ENCODE results near the gene STMND1. TPM values are rescaled to one million over a fixed set of nuclear protein-coding genes. Genes with fewer than 3 reads are reported as not detected.
A peak's percentile ranks its signal among the peaks of the same experiment; 100 is the strongest.
"Not testable (repeated sequence)": the region's sequence is repeated elsewhere in the genome, so short reads cannot be mapped to it uniquely, and the experiment has no call there.

STMND1 gene
- total RNA-seq, result not detected in 2 replicates

- no peak for DNase-seq (ENCODE audit: extremely low read depth, low read depth, low spot score)
These were observed at the start of gene STMND1 for GRCh38 chr6:17101422-17102257. Gene STMND1, plus strand, starts transcription at chr6:17102050. Its CDS starts 208 bp downstream, at chr6:17102258.

- no peak for DNase-seq (ENCODE audit: extremely low read depth, low read depth, low spot score)
These were observed 47.2 kb upstream of the STMND1 start for GRCh38 chr6:17054647-17055046.

- DNase-seq (ENCODE audit: extremely low read depth, low read depth, low spot score), result no peak
These were observed 44.5 kb upstream of the STMND1 start for GRCh38 chr6:17057322-17057721.

- DNase-seq (ENCODE audit: extremely low read depth, low read depth, low spot score), result no peak
These were observed 43.3 kb upstream of the STMND1 start for GRCh38 chr6:17058550-17058949.

GRCh38 chr6:17059022-17059421 lies 42.8 kb upstream of the STMND1 start:
- no peak for DNase-seq (ENCODE audit: extremely low read depth, low read depth, low spot score)

GRCh38 chr6:17059850-17060249 lies 42.0 kb upstream of the STMND1 start:
- no peak for DNase-seq (ENCODE audit: extremely low read depth, low read depth, low spot score)

- no peak for DNase-seq (ENCODE audit: extremely low read depth, low read depth, low spot score)
These were observed 40.8 kb upstream of the STMND1 start for GRCh38 chr6:17061097-17061496.

- DNase-seq (ENCODE audit: extremely low read depth, low read depth, low spot score), result no peak
These were observed 38.9 kb upstream of the STMND1 start for GRCh38 chr6:17062871-17063440.

GRCh38 chr6:17064975-17065374 lies 36.9 kb upstream of the STMND1 start:
- no peak for DNase-seq (ENCODE audit: extremely low read depth, low read depth, low spot score)

- DNase-seq (ENCODE audit: extremely low read depth, low read depth, low spot score), result no peak
These were observed 35.2 kb upstream of the STMND1 start for GRCh38 chr6:17066610-17067009.

- not testable (repeated sequence) for DNase-seq (ENCODE audit: extremely low read depth, low read depth, low spot score)
These were observed 32.9 kb upstream of the STMND1 start for GRCh38 chr6:17068972-17069371.

- not testable (repeated sequence) for DNase-seq (ENCODE audit: extremely low read depth, low read depth, low spot score)
These were observed 31.4 kb upstream of the STMND1 start for GRCh38 chr6:17070400-17070799.

GRCh38 chr6:17073596-17073995 lies 28.3 kb upstream of the STMND1 start:
- not testable (repeated sequence) for DNase-seq (ENCODE audit: extremely low read depth, low read depth, low spot score)

GRCh38 chr6:17081273-17081672 lies 20.6 kb upstream of the STMND1 start:
- no peak for DNase-seq (ENCODE audit: extremely low read depth, low read depth, low spot score)

GRCh38 chr6:17081860-17082508 lies 19.9 kb upstream of the STMND1 start:
- DNase-seq (ENCODE audit: extremely low read depth, low read depth, low spot score), result no peak

GRCh38 chr6:17083397-17083796 lies 18.5 kb upstream of the STMND1 start:
- DNase-seq (ENCODE audit: extremely low read depth, low read depth, low spot score), result no peak

GRCh38 chr6:17086469-17086868 lies 15.4 kb upstream of the STMND1 start:
- DNase-seq (ENCODE audit: extremely low read depth, low read depth, low spot score), result peak; percentile 66

GRCh38 chr6:17088091-17088611 lies 13.7 kb upstream of the STMND1 start:
- DNase-seq (ENCODE audit: extremely low read depth, low read depth, low spot score), result no peak

GRCh38 chr6:17091122-17091521 lies 10.7 kb upstream of the STMND1 start:
- no peak for DNase-seq (ENCODE audit: extremely low read depth, low read depth, low spot score)

- DNase-seq (ENCODE audit: extremely low read depth, low read depth, low spot score), result no peak
These were observed 8.2 kb upstream of the STMND1 start for GRCh38 chr6:17093686-17094085.

- no peak for DNase-seq (ENCODE audit: extremely low read depth, low read depth, low spot score)
These were observed 5.8 kb upstream of the STMND1 start for GRCh38 chr6:17096096-17096495.

GRCh38 chr6:17096652-17097051 lies 5.2 kb upstream of the STMND1 start:
- no peak for DNase-seq (ENCODE audit: extremely low read depth, low read depth, low spot score)

All from glomerular endothelial cell (primary cell).